HepG2 (cell line): ENCODE data around the gene TXNRD1.

Experiments used
- RFX1 ChIP-seq: fragments of 450-650 bp; IDR thresholded peaks from 2 replicates; pipeline ENCODE4 v1.6.1; 2017
- ZZZ3 ChIP-seq: sonication (generic); formaldehyde crosslinking; IDR thresholded peaks from 2 replicates; pipeline ENCODE4 v1.4.0; 2020; ENCODE audit warnings: missing genetic modification reagents, mild to moderate bottlenecking, borderline replicate concordance

- TF ChIP-seq ZZZ3 (no peak), RFX1 (no peak)
Observed at GRCh38 chr12:104307655-104308000, 92.0 kb downstream of the TXNRD1 start.
